GM23338 (cell line): ENCODE data around the gene CAND1.

Source experiments
- CREB1 ChIP-seq: fragments of 250-450 bp; sonication (Bioruptor Pico); IDR thresholded peaks from 2 replicates; pipeline ENCODE4 v1.5.0; 2020; ENCODE audit warnings: low read depth, mild to moderate bottlenecking, moderate library complexity
- EZH2 ChIP-seq: fragments of 200-600 bp; sonication (generic); IDR thresholded peaks from one replicate; pipeline ENCODE4 v1.8.0; 2017; ENCODE audit warnings: antibody characterized with exemption, mild to moderate bottlenecking, low read depth; ENCODE audit not compliant: unreplicated experiment
- EZH2phosphoT487 ChIP-seq: fragments of 200-600 bp; sonication (generic); IDR thresholded peaks from one replicate; pipeline ENCODE4 v1.8.1; 2018; ENCODE audit warnings: antibody characterized with exemption; ENCODE audit not compliant: unreplicated experiment
- TF ChIP-seq, protein P1 (sequence below): fragments of 250-450 bp; sonication (Bioruptor Pico); IDR thresholded peaks from 2 replicates; pipeline ENCODE4 v1.5.0; 2020; ENCODE audit warnings: mild to moderate bottlenecking, moderate library complexity
- TF ChIP-seq, protein P2 (sequence below), 2 experiments: fragments of 200-600 bp in 1 of 2; sonication (generic) in 1 of 2; conservative IDR thresholded peaks; 2 replicates each; pipeline versions ENCODE4 v1.5.1 to v1.6.1; 2016 to 2017; ENCODE audit warnings: antibody characterized with exemption in 2 of 2, low read depth in 2 of 2, mild to moderate bottlenecking in 2 of 2, moderate library complexity in 1 of 2
- TF ChIP-seq, protein P3 (sequence below): IDR thresholded peaks from one replicate; pipeline ENCODE4 v1.6.1; 2018; ENCODE audit warnings: antibody characterized with exemption; ENCODE audit not compliant: unreplicated experiment

DNA sequence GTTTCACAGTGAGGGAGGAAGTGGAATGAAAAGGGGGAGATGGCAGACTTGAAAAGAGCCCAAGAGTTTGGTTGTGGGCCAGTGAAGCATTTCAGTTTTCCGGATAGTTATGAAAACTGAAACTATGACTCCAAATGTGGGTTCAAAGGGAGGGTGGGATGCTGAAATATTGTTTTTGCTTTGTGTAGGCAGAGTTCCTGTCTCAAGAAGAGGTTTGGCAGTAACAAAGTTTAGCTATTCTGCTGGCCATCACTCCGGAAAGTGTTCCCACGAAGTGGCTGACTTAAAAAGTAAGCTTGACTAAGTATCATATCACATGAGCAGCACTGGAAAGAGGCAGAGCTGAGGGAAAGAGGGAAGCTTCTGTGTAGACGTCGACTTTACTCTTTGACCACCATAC is 85.2 kb downstream of the CAND1 start:
- TF ChIP-seq CREB1 (CRISPR knock-in tag): no peak
- TF ChIP-seq, protein P1, sequence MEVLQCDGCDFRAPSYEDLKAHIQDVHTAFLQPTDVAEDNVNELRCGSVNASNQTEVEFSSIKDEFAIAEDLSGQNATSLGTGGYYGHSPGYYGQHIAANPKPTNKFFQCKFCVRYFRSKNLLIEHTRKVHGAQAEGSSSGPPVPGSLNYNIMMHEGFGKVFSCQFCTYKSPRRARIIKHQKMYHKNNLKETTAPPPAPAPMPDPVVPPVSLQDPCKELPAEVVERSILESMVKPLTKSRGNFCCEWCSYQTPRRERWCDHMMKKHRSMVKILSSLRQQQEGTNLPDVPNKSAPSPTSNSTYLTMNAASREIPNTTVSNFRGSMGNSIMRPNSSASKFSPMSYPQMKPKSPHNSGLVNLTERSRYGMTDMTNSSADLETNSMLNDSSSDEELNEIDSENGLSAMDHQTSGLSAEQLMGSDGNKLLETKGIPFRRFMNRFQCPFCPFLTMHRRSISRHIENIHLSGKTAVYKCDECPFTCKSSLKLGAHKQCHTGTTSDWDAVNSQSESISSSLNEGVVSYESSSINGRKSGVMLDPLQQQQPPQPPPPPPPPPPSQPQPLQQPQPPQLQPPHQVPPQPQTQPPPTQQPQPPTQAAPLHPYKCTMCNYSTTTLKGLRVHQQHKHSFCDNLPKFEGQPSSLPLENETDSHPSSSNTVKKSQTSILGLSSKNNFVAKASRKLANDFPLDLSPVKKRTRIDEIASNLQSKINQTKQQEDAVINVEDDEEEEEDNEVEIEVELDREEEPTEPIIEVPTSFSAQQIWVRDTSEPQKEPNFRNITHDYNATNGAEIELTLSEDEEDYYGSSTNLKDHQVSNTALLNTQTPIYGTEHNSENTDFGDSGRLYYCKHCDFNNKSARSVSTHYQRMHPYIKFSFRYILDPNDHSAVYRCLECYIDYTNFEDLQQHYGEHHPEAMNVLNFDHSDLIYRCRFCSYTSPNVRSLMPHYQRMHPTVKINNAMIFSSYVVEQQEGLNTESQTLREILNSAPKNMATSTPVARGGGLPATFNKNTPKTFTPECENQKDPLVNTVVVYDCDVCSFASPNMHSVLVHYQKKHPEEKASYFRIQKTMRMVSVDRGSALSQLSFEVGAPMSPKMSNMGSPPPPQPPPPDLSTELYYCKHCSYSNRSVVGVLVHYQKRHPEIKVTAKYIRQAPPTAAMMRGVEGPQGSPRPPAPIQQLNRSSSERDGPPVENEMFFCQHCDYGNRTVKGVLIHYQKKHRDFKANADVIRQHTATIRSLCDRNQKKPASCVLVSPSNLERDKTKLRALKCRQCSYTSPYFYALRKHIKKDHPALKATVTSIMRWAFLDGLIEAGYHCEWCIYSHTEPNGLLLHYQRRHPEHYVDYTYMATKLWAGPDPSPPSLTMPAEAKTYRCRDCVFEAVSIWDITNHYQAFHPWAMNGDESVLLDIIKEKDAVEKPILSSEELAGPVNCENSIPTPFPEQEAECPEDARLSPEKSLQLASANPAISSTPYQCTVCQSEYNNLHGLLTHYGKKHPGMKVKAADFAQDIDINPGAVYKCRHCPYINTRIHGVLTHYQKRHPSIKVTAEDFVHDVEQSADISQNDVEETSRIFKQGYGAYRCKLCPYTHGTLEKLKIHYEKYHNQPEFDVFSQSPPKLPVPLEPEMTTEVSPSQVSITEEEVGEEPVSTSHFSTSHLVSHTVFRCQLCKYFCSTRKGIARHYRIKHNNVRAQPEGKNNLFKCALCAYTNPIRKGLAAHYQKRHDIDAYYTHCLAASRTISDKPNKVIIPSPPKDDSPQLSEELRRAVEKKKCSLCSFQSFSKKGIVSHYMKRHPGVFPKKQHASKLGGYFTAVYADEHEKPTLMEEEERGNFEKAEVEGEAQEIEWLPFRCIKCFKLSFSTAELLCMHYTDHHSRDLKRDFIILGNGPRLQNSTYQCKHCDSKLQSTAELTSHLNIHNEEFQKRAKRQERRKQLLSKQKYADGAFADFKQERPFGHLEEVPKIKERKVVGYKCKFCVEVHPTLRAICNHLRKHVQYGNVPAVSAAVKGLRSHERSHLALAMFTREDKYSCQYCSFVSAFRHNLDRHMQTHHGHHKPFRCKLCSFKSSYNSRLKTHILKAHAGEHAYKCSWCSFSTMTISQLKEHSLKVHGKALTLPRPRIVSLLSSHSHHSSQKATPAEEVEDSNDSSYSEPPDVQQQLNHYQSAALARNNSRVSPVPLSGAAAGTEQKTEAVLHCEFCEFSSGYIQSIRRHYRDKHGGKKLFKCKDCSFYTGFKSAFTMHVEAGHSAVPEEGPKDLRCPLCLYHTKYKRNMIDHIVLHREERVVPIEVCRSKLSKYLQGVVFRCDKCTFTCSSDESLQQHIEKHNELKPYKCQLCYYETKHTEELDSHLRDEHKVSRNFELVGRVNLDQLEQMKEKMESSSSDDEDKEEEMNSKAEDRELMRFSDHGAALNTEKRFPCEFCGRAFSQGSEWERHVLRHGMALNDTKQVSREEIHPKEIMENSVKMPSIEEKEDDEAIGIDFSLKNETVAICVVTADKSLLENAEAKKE (CRISPR knock-in tag): no peak
- TF ChIP-seq, protein P2, sequence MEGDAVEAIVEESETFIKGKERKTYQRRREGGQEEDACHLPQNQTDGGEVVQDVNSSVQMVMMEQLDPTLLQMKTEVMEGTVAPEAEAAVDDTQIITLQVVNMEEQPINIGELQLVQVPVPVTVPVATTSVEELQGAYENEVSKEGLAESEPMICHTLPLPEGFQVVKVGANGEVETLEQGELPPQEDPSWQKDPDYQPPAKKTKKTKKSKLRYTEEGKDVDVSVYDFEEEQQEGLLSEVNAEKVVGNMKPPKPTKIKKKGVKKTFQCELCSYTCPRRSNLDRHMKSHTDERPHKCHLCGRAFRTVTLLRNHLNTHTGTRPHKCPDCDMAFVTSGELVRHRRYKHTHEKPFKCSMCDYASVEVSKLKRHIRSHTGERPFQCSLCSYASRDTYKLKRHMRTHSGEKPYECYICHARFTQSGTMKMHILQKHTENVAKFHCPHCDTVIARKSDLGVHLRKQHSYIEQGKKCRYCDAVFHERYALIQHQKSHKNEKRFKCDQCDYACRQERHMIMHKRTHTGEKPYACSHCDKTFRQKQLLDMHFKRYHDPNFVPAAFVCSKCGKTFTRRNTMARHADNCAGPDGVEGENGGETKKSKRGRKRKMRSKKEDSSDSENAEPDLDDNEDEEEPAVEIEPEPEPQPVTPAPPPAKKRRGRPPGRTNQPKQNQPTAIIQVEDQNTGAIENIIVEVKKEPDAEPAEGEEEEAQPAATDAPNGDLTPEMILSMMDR (conservative IDR thresholded peaks at IDR 0.05; ENCODE audit: low read depth in 2 of 2): no peak
- no peak for TF ChIP-seq EZH2phosphoT487
- no peak for TF ChIP-seq EZH2
- TF ChIP-seq, protein P3, sequence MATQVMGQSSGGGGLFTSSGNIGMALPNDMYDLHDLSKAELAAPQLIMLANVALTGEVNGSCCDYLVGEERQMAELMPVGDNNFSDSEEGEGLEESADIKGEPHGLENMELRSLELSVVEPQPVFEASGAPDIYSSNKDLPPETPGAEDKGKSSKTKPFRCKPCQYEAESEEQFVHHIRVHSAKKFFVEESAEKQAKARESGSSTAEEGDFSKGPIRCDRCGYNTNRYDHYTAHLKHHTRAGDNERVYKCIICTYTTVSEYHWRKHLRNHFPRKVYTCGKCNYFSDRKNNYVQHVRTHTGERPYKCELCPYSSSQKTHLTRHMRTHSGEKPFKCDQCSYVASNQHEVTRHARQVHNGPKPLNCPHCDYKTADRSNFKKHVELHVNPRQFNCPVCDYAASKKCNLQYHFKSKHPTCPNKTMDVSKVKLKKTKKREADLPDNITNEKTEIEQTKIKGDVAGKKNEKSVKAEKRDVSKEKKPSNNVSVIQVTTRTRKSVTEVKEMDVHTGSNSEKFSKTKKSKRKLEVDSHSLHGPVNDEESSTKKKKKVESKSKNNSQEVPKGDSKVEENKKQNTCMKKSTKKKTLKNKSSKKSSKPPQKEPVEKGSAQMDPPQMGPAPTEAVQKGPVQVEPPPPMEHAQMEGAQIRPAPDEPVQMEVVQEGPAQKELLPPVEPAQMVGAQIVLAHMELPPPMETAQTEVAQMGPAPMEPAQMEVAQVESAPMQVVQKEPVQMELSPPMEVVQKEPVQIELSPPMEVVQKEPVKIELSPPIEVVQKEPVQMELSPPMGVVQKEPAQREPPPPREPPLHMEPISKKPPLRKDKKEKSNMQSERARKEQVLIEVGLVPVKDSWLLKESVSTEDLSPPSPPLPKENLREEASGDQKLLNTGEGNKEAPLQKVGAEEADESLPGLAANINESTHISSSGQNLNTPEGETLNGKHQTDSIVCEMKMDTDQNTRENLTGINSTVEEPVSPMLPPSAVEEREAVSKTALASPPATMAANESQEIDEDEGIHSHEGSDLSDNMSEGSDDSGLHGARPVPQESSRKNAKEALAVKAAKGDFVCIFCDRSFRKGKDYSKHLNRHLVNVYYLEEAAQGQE: no peak
